DOHH2 (cell line): ENCODE data around the gene C19orf73.

ENCODE experiments used
- CTCF ChIP-seq: fragments of 200-600 bp; sonication (generic); IDR thresholded peaks from one replicate; pipeline ENCODE4 v1.5.1; 2014; ENCODE audit warnings: antibody characterized with exemption, mild to moderate bottlenecking, low read depth, low read length; ENCODE audit not compliant: poor library complexity, severe bottlenecking
- EZH2phosphoT487 ChIP-seq: fragments of 200-600 bp; sonication (generic); IDR thresholded peaks from 2 replicates; pipeline ENCODE4 v1.6.1; 2017; ENCODE audit warnings: borderline replicate concordance, mild to moderate bottlenecking, antibody characterized with exemption, low read length, moderate library complexity, mixed read lengths

GRCh38 chr19:49104229-49104864 lies 14.6 kb downstream of the C19orf73 start:
- TF ChIP-seq CTCF (no peak), EZH2phosphoT487 (no peak)
